GM21619 (cell line): Measurements from ENCODE around the gene MBTPS1.

Source experiments
- ATAC-seq: cut with Tn5 transposase; IDR thresholded peaks from one replicate; pipeline ENCODE4 v1.9.1; 2021; ENCODE audit not compliant: unreplicated experiment

The MBTPS1 gene

GRCh38 chr16:84104231-84104630 lies 12.5 kb downstream of the MBTPS1 start:
- no peak for ATAC-seq

GRCh38 chr16:84103678-84104077 lies 13.1 kb downstream of the MBTPS1 start:
- ATAC-seq: no peak

GRCh38 chr16:84098939-84099338 lies 17.8 kb downstream of the MBTPS1 start:
- ATAC-seq: no peak

GRCh38 chr16:84096447-84097005 lies 20.2 kb downstream of the MBTPS1 start:
- ATAC-seq: no peak

GRCh38 chr16:84095466-84095865 lies 21.3 kb downstream of the MBTPS1 start:
- no peak for ATAC-seq

- ATAC-seq: no peak
These were observed 22.9 kb downstream of the MBTPS1 start for GRCh38 chr16:84093879-84094270.

- ATAC-seq: no peak
These were observed 23.4 kb downstream of the MBTPS1 start for GRCh38 chr16:84093120-84093878.

- ATAC-seq: no peak
These were observed 25.3 kb downstream of the MBTPS1 start for GRCh38 chr16:84091460-84091859.

- no peak for ATAC-seq
These were observed 26.5 kb downstream of the MBTPS1 start for GRCh38 chr16:84090211-84090610.

- ATAC-seq: peak; percentile 83
These were observed 27.9 kb downstream of the MBTPS1 start for GRCh38 chr16:84088695-84089395.

GRCh38 chr16:84087466-84088151 lies 29.1 kb downstream of the MBTPS1 start:
- no peak for ATAC-seq

GRCh38 chr16:84087001-84087400 lies 29.7 kb downstream of the MBTPS1 start:
- no peak for ATAC-seq

GRCh38 chr16:84086341-84086740 lies 30.4 kb downstream of the MBTPS1 start:
- no peak for ATAC-seq

- ATAC-seq: no peak
These were observed 31.0 kb downstream of the MBTPS1 start for GRCh38 chr16:84085773-84086172.

- ATAC-seq: no peak
These were observed 31.5 kb downstream of the MBTPS1 start for GRCh38 chr16:84085271-84085667.

- ATAC-seq: peak; percentile 44
These were observed 32.0 kb downstream of the MBTPS1 start for GRCh38 chr16:84084570-84085270.

GRCh38 chr16:84082835-84083569 lies 33.7 kb downstream of the MBTPS1 start:
- ATAC-seq: no peak

GRCh38 chr16:84082110-84082509 lies 34.6 kb downstream of the MBTPS1 start:
- no peak for ATAC-seq

GRCh38 chr16:84081446-84081989 lies 35.2 kb downstream of the MBTPS1 start:
- no peak for ATAC-seq

- no peak for ATAC-seq
These were observed 35.9 kb downstream of the MBTPS1 start for GRCh38 chr16:84080813-84081212.
